GM23338 (cell line): ENCODE measurements around the gene BIN1. TPM values are rescaled to one million over a fixed set of nuclear protein-coding genes. Genes with fewer than 3 reads are reported as not detected.

Experiments used
- EZH2 ChIP-seq: fragments of 200-600 bp; sonication (generic); IDR thresholded peaks from one replicate; pipeline ENCODE4 v1.8.0; 2017; ENCODE audit warnings: antibody characterized with exemption, mild to moderate bottlenecking, low read depth; ENCODE audit not compliant: unreplicated experiment
- JUNB ChIP-seq: IDR thresholded peaks from one replicate; pipeline ENCODE4 v1.6.1; 2016; ENCODE audit warnings: antibody characterized with exemption; ENCODE audit not compliant: unreplicated experiment
- NANOG ChIP-seq: IDR thresholded peaks from 2 replicates; pipeline ENCODE4 v1.6.1; 2016; ENCODE audit warnings: antibody characterized with exemption, borderline replicate concordance
- STAT1 ChIP-seq: IDR thresholded peaks from one replicate; pipeline ENCODE4 v1.6.1; 2016; ENCODE audit warnings: antibody characterized with exemption; ENCODE audit not compliant: unreplicated experiment
- ZNF114 ChIP-seq: fragments of 250-450 bp; sonication (Bioruptor Pico); IDR thresholded peaks from 2 replicates; pipeline ENCODE4 v1.5.0; 2020; ENCODE audit warnings: mild to moderate bottlenecking, moderate library complexity
- ZNF331 ChIP-seq: fragments of 250-450 bp; sonication (Bioruptor Pico); IDR thresholded peaks from 2 replicates; pipeline ENCODE4 v1.5.0; 2020; ENCODE audit warnings: low read depth, mild to moderate bottlenecking, moderate library complexity
- polyA plus RNA-seq: library from polyadenylated mRNA; unstranded; fragments of >200 nt; fragmentation: Nextera tagmentation; extraction: Ambion mirVana; gene quantifications from 2 replicates; pipeline ENCODE4 v1.2.1, GENCODE V29; 2016
- total RNA-seq: library from RNA; depleted of rRNA; stranded (reverse); fragments of >200 nt; shearing (Covaris generic); gene quantifications from 2 replicates; pipeline ENCODE4 v1.2.3, GENCODE V29; 2014
- TF ChIP-seq, protein P1 (sequence below): fragments of 250-450 bp; sonication (Bioruptor Pico); IDR thresholded peaks from 2 replicates; pipeline ENCODE4 v1.5.0; 2020; ENCODE audit warnings: mild to moderate bottlenecking, moderate library complexity
- TF ChIP-seq, protein P2 (sequence below): IDR thresholded peaks from one replicate; pipeline ENCODE4 v1.6.1; 2018; ENCODE audit warnings: antibody characterized with exemption; ENCODE audit not compliant: unreplicated experiment
- TF ChIP-seq, protein P3 (sequence below): IDR thresholded peaks from 2 replicates; pipeline ENCODE4 v1.6.1; 2016; ENCODE audit warnings: antibody characterized with exemption

The BIN1 gene
- total and polyA plus RNA-seq, 2 experiments from 2014 or later: 30.1 to 56.4 TPM

DNA sequence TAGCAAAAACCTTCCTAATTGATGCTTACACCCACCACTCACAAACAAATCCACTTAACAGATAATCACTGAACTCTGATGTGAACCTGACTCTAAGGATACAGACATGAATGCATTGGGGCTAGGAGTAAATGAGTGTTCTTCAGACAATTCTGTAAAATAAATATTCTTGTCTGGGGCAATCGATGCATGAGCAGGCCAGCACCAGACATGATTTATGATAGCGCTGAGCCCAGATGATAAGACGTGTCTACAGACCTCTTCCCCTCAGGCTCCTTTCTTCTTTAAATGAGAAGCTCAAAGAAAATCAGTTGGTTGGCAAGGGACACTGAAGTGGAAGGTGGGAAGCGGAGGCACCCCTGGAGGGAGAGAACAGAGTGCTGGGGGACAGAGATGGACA is 27.3 kb upstream of the BIN1 start (continued):
- TF ChIP-seq, protein P1, sequence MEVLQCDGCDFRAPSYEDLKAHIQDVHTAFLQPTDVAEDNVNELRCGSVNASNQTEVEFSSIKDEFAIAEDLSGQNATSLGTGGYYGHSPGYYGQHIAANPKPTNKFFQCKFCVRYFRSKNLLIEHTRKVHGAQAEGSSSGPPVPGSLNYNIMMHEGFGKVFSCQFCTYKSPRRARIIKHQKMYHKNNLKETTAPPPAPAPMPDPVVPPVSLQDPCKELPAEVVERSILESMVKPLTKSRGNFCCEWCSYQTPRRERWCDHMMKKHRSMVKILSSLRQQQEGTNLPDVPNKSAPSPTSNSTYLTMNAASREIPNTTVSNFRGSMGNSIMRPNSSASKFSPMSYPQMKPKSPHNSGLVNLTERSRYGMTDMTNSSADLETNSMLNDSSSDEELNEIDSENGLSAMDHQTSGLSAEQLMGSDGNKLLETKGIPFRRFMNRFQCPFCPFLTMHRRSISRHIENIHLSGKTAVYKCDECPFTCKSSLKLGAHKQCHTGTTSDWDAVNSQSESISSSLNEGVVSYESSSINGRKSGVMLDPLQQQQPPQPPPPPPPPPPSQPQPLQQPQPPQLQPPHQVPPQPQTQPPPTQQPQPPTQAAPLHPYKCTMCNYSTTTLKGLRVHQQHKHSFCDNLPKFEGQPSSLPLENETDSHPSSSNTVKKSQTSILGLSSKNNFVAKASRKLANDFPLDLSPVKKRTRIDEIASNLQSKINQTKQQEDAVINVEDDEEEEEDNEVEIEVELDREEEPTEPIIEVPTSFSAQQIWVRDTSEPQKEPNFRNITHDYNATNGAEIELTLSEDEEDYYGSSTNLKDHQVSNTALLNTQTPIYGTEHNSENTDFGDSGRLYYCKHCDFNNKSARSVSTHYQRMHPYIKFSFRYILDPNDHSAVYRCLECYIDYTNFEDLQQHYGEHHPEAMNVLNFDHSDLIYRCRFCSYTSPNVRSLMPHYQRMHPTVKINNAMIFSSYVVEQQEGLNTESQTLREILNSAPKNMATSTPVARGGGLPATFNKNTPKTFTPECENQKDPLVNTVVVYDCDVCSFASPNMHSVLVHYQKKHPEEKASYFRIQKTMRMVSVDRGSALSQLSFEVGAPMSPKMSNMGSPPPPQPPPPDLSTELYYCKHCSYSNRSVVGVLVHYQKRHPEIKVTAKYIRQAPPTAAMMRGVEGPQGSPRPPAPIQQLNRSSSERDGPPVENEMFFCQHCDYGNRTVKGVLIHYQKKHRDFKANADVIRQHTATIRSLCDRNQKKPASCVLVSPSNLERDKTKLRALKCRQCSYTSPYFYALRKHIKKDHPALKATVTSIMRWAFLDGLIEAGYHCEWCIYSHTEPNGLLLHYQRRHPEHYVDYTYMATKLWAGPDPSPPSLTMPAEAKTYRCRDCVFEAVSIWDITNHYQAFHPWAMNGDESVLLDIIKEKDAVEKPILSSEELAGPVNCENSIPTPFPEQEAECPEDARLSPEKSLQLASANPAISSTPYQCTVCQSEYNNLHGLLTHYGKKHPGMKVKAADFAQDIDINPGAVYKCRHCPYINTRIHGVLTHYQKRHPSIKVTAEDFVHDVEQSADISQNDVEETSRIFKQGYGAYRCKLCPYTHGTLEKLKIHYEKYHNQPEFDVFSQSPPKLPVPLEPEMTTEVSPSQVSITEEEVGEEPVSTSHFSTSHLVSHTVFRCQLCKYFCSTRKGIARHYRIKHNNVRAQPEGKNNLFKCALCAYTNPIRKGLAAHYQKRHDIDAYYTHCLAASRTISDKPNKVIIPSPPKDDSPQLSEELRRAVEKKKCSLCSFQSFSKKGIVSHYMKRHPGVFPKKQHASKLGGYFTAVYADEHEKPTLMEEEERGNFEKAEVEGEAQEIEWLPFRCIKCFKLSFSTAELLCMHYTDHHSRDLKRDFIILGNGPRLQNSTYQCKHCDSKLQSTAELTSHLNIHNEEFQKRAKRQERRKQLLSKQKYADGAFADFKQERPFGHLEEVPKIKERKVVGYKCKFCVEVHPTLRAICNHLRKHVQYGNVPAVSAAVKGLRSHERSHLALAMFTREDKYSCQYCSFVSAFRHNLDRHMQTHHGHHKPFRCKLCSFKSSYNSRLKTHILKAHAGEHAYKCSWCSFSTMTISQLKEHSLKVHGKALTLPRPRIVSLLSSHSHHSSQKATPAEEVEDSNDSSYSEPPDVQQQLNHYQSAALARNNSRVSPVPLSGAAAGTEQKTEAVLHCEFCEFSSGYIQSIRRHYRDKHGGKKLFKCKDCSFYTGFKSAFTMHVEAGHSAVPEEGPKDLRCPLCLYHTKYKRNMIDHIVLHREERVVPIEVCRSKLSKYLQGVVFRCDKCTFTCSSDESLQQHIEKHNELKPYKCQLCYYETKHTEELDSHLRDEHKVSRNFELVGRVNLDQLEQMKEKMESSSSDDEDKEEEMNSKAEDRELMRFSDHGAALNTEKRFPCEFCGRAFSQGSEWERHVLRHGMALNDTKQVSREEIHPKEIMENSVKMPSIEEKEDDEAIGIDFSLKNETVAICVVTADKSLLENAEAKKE (CRISPR knock-in tag): no peak
- TF ChIP-seq ZNF331: no peak
- TF ChIP-seq ZNF114 (CRISPR knock-in tag): no peak
- TF ChIP-seq, protein P2, sequence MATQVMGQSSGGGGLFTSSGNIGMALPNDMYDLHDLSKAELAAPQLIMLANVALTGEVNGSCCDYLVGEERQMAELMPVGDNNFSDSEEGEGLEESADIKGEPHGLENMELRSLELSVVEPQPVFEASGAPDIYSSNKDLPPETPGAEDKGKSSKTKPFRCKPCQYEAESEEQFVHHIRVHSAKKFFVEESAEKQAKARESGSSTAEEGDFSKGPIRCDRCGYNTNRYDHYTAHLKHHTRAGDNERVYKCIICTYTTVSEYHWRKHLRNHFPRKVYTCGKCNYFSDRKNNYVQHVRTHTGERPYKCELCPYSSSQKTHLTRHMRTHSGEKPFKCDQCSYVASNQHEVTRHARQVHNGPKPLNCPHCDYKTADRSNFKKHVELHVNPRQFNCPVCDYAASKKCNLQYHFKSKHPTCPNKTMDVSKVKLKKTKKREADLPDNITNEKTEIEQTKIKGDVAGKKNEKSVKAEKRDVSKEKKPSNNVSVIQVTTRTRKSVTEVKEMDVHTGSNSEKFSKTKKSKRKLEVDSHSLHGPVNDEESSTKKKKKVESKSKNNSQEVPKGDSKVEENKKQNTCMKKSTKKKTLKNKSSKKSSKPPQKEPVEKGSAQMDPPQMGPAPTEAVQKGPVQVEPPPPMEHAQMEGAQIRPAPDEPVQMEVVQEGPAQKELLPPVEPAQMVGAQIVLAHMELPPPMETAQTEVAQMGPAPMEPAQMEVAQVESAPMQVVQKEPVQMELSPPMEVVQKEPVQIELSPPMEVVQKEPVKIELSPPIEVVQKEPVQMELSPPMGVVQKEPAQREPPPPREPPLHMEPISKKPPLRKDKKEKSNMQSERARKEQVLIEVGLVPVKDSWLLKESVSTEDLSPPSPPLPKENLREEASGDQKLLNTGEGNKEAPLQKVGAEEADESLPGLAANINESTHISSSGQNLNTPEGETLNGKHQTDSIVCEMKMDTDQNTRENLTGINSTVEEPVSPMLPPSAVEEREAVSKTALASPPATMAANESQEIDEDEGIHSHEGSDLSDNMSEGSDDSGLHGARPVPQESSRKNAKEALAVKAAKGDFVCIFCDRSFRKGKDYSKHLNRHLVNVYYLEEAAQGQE: no peak
- TF ChIP-seq EZH2: no peak
- no peak for TF ChIP-seq NANOG
- no peak for TF ChIP-seq JUNB
- TF ChIP-seq, protein P3, sequence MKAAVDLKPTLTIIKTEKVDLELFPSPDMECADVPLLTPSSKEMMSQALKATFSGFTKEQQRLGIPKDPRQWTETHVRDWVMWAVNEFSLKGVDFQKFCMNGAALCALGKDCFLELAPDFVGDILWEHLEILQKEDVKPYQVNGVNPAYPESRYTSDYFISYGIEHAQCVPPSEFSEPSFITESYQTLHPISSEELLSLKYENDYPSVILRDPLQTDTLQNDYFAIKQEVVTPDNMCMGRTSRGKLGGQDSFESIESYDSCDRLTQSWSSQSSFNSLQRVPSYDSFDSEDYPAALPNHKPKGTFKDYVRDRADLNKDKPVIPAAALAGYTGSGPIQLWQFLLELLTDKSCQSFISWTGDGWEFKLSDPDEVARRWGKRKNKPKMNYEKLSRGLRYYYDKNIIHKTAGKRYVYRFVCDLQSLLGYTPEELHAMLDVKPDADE: no peak
- TF ChIP-seq STAT1: no peak
